GM23248 (cell line): Measurements from ENCODE around the gene MGAT4A.

Experiments
- EZH2 ChIP-seq: fragments of 200-600 bp; sonication (generic); IDR thresholded peaks from 2 replicates; pipeline ENCODE4 v1.6.1; 2018; ENCODE audit warnings: antibody characterized with exemption, mild to moderate bottlenecking; ENCODE audit not compliant: insufficient read depth, poor library complexity, severe bottlenecking
- EZH2phosphoT487 ChIP-seq: fragments of 200-600 bp; sonication (generic); IDR thresholded peaks from 2 replicates; pipeline ENCODE4 v1.6.1; 2018; ENCODE audit warnings: antibody characterized with exemption, moderate library complexity, mild to moderate bottlenecking, low read depth; ENCODE audit not compliant: insufficient read depth

GRCh38 chr2:98649992-98650375, 80.9 kb downstream of the MGAT4A start:
- no peak for TF ChIP-seq EZH2phosphoT487
- no peak for TF ChIP-seq EZH2
